ENCODE data around the gene LAMC2. TPM values are rescaled to one million over a fixed set of nuclear protein-coding genes. Genes with fewer than 3 reads are reported as not detected.

The LAMC2 gene
- total and polyA plus RNA-seq, 10 of the 15 experiments (the other 5 are each of a cell fraction or from before 2014, with no cell fraction given): 0.27 to 1.5 (median 0.92) TPM

DNA sequence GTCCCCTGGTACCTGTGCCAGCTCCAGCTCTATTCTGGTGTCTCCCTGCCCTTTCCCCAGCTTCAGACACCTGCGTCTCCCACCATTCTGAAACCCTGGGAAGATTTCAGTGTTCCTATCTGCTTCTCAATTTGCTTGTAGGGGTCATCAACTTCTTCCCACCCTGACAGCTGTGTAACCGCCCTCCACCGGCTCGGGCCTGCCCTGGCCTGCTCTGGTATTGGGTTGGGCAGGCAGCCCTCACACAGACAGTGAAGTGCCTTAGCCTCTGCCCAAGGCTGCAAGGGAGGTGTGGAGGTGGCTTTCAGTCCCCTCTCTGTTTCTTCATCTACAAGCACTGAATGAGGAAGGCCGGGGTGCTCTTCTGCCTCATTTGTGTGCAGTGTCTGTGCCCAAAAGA lies 97.2 kb downstream of the LAMC2 start:
- no peak overlapping the region for H3K9ac ChIP-seq (ENCODE audit: control insufficient read depth, insufficient read depth, low read length)
- ChIA-PET POLR2A (interaction anchor here (1.5 kb wide), 1 partner anchor 33 kb away, joined by 5 read pairs; no protein-coding TSS in a partner anchor), SMC1A (ENCODE audit: uncharacterized antibody, unreplicated experiment) (interaction anchor here (0.6 to 7.0 kb wide), 9 partner anchors 9 to 320 kb away, joined by 3 to 152 read pairs (median 5); no protein-coding TSS in a partner anchor), RAD21 (ENCODE audit: unreplicated experiment) (interaction anchor here (1.1 to 7.3 kb wide), 7 partner anchors 10 to 320 kb away, joined by 3 to 114 read pairs (median 5); no protein-coding TSS in a partner anchor), CTCF (interaction anchor here (0.7 to 9.3 kb wide), 15 partner anchors 9 to 402 kb away, joined by 3 to 146 read pairs (median 4); no protein-coding TSS in a partner anchor)
- H3K9me3 ChIP-seq (replicated peaks; ENCODE audit: control insufficient read depth, insufficient read depth, low read length): no peaks in the 10 kb centered on the region
- no peak overlapping the region for H3K4me2 ChIP-seq (ENCODE audit: control insufficient read depth, insufficient read depth)
- H2AFZ ChIP-seq (ENCODE audit: control insufficient read depth, low read depth, low read length): no peak overlapping the region
- no peaks in the 10 kb centered on the region for H3K79me2 ChIP-seq (ENCODE audit: control insufficient read depth, insufficient read depth, low read length)
- H3K27ac ChIP-seq (ENCODE audit: control insufficient read depth, insufficient read depth): no peak overlapping the region
- intact Hi-C loops (cut with micrococcal nuclease; ENCODE audit: unreplicated experiment) (loop anchor here (5.0 kb wide), 2 partner anchors 189 to 404 kb away; partner anchors contain the start of gene SMG7), in situ Hi-C loops (cut with MboI) (loop anchor here (10.0 kb wide), 1 partner anchor 262 kb away; no protein-coding TSS in a partner anchor)
- H3K36me3 ChIP-seq (ENCODE audit: control insufficient read depth in 2 of 2, insufficient read depth in 2 of 2, low read length in 1 of 2): no peaks in the 10 kb centered on the region
- peaks cover 3% of the 10 kb centered on the region; the same call in 1 of the 2 replicates for H3K4me1 ChIP-seq (ENCODE audit: control insufficient read depth, insufficient read depth, low read length)
- DNase-seq (ENCODE audit: low read depth, low spot score): no peak
- WGBS (ENCODE audit: insufficient coverage, insufficient replicate concordance, low lambda C conversion rate, missing lambda C conversion rate): 20% methylated on average over 5 of the region's 5 CpGs
- BruUV-seq (replicated peaks): no TSS peak
- no peak overlapping the region for H3K4me3 ChIP-seq
- H4K20me1 ChIP-seq (ENCODE audit: control insufficient read depth, insufficient read depth): no peaks in the 10 kb centered on the region
- ATAC-seq: 0 out of 3 replicates have a peak, but pooled peaks have one; percentile 12
- FAIRE-seq: no peak
- no peaks in the 10 kb centered on the region for H3K27me3 ChIP-seq (replicated peaks in 1 of 2; ENCODE audit: control insufficient read depth in 2 of 2, insufficient read depth in 2 of 2, low read length in 1 of 2)
- TF ChIP-seq ELK1 (IDR thresholded peaks at IDR 0.05; ENCODE audit: low read depth, low read length) (no peak), GABPA (IDR thresholded peaks at IDR 0.05; ENCODE audit: low read depth) (no peak), ZBED1 (IDR thresholded peaks at IDR 0.05; ENCODE audit: borderline replicate concordance) (no peak), KAT2A (conservative IDR thresholded peaks at IDR 0.05; ENCODE audit: control insufficient read depth, low read depth, low read length) (no peak), DPF2 (IDR thresholded peaks at IDR 0.05) (no peak), NBN (IDR thresholded peaks at IDR 0.05) (no peak), CBX3 (IDR thresholded peaks at IDR 0.05; ENCODE audit: borderline replicate concordance, low read depth) (no peak)
- TF ChIP-seq, protein P1, sequence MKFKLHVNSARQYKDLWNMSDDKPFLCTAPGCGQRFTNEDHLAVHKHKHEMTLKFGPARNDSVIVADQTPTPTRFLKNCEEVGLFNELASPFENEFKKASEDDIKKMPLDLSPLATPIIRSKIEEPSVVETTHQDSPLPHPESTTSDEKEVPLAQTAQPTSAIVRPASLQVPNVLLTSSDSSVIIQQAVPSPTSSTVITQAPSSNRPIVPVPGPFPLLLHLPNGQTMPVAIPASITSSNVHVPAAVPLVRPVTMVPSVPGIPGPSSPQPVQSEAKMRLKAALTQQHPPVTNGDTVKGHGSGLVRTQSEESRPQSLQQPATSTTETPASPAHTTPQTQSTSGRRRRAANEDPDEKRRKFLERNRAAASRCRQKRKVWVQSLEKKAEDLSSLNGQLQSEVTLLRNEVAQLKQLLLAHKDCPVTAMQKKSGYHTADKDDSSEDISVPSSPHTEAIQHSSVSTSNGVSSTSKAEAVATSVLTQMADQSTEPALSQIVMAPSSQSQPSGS (IDR thresholded peaks at IDR 0.05; ENCODE audit: low read length): no peak
